ENCODE results near the gene TC2N.
"Not testable (repeated sequence)": the region's sequence is repeated elsewhere in the genome, so short reads cannot be mapped to it uniquely, and the experiment has no call there.

The TC2N gene

DNA sequence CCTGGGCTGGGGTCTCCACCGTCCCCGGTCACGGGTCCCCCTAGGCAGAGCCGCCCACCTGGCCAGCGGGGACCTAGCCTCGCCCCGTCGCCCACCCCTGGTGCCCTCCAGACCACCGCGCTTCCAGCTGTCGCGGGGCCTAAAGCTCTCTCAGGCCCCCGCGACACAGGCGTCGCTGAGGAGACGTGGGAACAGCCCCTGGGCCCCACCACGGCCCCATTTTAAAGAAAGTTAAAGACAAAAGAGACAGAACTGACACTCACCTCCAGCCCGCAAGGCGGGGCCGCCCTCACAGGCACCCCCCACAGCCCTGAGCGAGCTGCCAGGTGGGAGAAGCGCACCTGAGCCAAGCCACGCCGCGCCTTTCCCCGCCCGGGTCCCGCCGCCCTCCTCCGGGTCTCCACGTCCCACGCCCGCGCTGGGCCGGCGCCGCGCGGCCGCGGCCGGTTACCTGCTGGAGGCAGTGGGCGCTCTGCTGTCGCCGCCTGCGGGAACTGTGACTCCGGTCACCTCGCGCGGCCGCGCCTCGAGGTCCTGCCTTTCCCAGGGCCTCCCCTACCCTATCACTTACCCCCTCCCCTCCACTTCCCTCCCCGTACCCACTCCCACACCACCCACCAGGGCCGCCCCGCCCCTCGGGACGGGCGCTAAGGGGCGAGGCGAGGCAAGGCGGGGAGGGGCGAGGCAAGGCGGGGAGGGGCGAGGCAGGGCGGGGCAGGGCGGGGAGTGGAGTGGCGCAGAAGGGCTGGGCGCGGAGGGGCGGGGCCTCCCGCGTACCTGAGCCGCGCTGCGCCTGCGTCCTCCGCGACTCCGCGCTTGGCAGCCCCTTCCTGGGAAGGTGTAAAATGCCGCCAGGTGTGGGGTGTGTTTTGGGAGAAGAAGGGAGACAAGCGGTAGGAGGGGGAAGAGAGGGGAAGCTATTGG lies 31.2 kb downstream of the TC2N start:
- peak in 16 of 58 donors; percentile 1 to 43 (median 20) for DNase-seq

DNA sequence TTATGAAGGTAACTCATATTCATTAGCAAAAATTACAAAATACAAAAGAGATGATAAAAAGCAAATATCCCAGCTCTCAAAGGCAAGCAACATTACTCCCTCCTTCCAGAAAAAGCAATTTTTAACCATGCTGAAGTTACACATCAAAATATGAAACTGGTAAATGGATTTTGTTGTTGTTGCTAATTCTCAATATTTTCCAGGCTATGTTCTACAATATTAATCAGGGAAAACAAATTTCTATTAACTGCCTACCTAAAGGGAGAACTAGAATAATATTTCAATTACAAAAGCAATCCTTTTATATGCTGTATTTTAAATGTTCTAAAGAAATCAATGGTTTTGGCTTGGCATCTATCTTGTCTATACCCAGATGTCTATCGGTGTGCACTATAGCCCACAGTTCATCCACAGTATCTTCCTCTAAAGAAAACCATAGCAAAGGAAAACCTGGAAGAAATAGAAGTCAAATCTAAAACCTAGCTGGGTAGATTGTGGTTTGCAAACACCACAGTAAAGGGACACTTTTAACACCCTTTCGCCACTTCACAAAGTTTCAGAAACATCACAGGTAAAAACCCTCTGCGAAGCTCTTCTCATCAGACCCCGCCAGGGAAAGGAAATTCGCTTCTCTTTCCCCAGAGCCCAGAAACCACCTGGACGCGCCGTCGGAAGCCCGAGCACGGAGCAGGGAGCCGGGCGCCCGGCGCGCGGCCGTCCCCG lies 32.0 kb downstream of the TC2N start:
- DNase-seq: no peak

DNA sequence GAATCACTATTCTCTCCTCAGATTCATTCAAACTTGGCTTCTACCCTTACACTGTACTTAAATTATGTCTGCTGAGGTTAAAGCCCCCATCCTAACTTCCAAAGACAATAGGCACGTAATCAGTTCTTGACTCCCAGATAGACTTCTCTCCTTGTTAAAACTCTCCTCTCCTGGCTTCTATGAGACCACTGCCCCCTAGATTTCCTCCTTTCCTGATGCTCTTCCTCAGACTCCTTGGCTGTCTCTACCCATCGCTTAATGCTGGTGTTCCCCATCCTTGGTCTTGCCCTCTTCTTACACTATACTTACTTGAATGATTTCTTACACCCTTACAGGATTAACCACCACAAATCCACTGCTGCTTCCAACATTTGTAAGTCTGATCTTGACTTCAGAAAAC lies 32.8 kb downstream of the TC2N start:
- DNase-seq: no peak

DNA sequence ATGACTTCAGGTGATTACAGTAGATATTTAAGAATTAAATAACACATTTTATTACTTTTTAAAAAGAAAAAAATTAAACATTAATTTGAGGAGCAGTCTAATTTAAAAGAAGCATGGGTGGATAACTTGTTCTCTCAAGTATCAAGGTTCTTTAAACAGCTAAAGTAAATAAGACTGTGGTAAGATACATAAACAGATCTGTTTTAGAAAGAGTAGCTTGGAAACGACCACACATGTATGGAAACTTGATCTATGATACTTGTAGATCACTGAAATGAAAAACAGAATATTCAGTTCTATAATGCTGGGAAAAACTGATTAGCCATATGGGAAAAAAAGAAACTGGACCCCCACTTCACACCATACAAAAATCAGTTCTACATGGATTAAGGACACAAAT lies 36.0 kb downstream of the TC2N start:
- no peak for DNase-seq

DNA sequence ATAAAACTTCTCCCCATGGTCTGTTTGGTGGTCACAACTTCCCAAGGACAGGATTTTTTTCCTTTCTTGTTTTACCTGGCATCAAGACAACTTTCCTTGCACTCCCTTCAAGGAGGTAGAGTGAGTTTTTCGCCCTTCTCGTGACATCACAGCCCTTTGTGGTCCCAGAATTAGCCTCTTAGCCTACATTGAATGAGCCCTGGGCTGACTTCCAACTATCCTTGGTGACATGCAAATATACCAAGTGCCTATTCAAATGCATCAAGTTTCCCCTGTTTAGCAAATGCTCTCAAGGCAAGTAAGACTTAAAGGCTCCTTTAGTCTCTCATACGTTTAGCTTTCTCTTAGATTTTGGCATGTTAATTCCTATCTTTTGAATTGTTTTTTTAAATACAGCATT lies 36.6 kb downstream of the TC2N start:
- DNase-seq: peak in 5 of 58 donors; percentile 1 to 21 (median 11)

DNA sequence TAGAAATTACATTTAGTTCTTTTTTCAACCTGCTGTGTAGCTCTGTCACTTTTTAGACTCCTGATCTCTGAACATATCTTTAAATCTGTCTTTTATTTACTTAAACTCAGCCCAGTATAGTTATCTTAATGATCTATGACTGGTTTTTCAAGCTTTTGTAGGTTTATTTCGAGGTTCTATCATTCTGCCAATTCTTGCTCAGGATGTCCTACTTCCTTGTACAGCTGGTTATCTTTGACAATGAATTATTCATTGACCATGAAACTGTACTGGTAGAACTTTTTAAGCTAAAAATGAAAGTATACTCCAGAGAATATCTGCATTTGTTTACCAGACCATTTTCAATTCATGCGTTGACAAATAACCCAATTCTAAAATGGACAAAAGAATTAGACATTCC lies 37.8 kb downstream of the TC2N start:
- DNase-seq: no peak

DNA sequence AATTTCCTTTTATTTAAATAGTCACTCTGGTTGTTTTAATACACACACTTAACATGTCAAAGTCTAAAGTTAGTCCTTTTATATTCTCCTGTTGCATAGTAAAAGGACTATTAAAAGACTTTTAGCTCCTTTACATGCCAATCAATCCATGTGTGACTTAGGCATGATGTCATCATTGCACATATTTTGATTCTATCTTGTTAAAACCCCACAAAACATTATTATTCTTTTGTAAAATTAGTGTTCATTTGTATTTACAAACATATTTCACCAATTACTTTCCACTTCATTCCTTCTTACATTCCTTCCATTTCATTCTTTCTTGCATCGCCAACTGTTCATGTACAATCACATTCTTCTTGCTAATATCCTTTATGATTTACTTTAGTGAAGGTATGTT lies 39.6 kb downstream of the TC2N start:
- no peak for DNase-seq

DNA sequence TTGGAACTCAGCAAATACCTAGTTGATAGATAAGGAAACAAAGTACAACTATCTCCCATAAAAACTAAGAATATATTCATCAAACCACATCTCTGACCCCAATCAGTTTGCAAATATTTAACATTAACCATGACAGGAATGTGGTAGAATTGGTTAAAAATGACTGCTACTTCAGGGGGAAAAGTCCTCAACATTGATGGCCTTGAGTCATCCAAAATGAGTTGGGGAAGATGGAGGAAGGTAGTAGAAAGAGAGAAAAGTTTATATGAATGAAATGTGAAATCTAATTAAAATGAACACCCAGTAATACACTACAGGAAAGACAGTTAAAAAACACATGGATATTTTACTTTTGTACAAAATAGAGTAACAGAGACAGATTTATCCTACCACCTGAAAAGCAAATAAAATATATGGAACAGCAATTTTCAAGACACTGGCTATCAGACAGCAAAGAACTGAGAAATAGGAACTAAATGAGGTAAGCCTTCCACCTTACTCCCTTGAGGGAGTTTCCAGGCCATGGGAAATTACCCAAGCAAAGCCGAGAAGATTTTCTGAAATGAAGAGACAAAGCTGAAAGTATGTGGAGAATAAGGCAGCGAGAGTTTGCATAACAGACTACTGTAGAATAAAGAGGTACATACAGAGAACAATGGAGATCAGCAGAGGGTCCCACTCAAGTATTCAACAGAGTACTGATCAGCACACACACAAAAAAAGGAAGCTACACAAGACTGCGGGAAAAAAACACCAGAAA lies 49.6 kb downstream of the TC2N start:
- DNase-seq: no peak

DNA sequence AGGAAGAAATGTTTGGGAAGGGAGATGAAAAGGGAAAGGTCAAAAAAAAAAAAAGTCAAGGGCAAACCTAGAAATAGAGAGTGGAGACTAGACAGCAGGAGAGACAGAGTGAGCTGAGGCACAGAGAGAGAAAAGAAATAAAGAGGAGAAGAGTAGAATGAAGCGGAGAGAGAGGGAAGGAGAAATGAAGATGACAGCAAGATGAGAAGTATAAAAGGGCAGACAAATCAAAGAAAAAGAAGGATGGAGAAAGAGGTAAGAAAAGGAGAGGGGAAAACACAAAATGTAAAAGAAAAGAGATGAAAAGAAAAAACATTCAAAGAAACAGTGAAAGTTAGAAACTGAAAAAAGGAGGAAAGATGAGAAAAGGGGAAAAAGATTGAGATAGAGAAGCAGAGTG lies 53.0 kb downstream of the TC2N start:
- DNase-seq: no peak

DNA sequence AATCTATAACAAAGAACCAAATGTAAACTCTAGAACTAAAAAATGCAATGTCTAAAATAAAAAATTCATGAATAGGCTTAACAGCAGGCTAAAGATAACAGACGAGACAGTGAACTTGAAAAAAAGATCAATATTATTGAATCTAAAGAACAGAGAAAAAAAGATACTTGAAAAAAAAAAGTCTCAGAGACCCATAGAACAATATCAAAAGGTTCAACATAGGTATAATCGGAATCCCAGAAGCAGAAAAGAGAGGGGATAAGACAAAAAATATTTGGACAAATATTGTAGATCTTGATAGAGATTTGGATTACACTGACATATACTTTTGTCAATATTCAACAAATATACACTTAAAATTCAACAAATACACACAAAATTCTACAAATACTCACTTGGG lies 56.6 kb downstream of the TC2N start:
- DNase-seq: no peak

DNA sequence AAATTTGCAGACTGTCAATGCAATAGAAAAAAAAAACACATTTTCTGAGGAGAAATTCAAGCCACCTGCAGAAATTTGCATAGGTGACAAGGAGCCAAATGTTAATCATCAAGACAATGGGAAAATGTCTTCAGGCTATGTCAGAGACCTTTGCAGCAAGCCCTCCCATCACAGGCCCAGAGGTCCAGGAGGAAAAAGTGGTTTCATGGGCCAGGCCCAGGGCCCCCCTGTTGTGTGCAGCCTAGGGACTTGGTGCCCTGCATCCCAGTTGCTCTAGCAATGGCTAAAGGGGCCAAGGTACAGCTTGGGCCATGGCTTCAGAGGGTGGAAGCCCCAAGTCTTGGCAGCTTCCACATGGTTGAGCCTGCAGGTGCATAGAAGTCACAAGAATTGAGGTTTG lies 60.6 kb downstream of the TC2N start:
- no peak for DNase-seq

DNA sequence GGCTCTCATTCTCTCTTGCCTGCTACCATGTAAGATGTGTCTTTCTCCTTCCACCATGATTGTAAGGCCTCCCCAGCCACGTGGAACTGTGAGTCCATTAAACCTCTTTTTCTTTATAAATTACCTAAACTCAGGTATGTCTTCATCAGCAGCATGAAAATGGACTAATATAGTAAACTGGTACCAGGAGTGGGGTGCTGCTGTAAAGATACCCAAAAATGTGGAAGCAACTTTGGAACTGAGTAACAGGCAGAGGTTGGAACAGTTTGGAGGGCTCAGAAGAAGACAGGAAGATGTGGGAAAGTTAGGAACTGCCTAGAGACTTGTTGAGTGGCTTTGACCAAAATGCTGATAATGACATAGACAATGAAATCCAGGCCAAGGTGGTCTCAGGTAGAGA lies 61.2 kb downstream of the TC2N start:
- not testable (repeated sequence) for DNase-seq

DNA sequence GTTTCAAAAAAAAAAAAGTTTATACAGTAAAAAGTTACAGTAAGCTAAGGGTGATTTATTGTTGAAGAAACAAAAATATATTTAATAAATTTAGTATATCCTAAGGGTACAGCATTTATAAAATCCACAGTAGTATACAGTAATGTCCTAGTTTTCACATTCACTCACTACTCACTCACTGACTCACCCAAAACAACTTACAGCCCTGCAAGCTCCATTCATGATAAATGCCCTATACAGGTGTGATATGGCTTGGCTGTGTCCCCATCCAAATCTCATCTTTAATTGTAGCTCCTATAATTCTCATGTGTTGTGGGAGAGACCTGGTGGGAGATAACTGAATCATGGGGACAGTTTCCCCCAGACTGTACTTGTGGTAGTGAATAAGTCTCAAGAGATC lies 61.7 kb downstream of the TC2N start:
- no peak for DNase-seq

DNA sequence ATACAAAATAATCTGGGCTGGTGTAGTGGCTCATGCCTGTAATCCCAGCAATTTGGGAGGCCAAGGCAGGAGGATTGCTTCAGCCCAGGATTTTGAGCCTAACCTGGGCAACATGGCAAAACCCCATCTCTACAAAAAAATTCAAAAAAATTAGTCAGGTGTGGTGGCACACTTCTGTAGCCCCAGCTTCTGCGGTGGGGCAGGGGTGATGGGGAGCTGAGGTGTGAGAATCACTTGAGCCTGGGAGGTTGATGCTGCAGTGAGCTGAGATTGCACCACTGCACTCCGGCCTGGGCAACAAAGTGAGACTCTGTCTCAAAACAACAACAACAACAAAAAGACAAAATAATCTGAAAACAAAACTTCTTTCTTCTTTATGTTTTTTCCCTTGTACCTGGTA lies 66.0 kb downstream of the TC2N start:
- no peak for DNase-seq

DNA sequence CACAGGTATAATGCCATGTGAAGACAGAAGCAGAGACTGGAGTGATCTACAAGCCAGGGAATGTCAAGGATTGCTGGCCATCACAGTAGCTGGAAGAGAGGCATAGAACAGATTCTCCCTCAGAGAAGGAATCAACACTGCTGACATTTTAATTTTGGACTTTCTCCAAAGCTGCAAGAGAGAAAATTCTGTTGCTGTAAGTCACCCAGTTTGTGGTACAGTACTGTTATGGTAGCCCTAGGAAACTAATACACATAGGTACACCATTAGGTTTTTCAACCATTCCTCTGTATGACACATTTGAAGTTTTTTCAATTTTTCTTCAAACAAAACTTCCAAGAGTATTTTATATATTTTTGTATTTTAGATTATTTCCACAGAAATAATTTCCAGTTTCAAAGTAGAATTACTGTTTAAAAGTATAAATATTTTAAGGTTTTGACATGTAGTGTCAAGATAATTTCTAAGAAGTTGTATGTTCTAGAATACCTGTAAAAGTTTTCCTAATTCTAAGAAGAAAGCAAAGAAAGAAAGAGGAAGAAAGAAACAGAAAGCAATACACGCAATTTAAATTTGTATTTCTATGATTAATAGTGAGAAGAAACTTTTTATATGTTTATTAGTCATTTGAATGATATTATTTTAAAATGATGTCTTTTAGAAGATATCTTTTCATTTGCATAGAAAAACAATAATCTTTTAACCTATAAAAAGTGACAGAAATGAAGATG lies 70.6 kb downstream of the TC2N start:
- DNase-seq: no peak

DNA sequence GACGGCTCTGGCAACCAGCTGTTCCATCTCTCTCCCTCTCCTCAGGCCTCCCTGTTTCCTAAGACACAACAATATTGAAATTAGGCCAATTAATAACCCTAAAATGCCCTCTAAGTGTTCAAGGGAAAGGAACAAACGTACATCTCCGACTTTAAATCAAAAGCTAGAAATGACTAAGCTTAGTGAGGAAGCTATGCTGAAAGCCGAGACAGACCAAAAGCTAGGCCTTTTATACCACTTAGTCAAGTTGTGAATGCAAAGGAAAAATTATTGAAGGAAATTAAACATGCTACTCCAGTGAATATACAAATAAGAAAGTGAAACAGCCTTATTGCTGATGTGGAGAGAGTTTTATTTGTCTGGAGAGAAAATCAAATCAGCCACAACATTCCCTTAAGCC lies 73.6 kb downstream of the TC2N start:
- no peak for DNase-seq

DNA sequence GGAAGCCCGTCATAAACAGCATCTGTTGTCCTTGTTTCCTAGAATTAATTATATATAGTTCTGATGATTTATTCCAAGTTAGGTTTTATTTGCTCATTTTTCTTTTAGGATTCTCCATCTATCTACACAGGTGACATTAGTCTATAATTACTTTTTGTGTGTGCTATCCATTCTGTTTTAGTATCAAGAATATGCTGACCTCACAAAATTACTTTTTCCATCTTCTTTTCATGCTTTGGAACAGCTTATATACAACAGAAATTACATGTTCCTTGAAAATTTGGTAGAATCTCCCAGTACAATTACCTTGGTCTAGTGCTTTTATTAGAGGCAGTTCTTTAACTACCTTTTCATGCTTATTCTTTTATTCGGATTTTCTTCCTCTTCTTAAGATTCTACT lies 81.1 kb downstream of the TC2N start:
- no peak for DNase-seq

DNA sequence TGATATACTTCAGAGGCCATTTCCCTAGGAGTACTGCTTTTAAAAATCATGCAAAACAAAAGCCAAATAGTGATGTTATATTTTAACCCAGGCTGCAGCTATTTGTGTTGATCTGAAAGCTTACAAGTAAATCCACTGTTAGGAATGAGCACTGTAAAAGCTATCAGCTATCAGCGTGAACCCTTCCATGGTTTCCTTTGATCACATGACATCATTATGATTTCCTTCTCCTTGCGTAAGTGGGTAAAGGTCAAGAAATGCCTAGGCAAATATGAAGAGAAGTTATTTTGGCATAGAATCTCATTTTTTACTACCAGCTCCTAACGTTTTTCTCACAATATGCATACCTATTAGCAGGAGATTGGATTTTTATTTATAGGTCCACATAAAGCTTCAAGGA lies 86.9 kb downstream of the TC2N start:
- no peak for DNase-seq

DNA sequence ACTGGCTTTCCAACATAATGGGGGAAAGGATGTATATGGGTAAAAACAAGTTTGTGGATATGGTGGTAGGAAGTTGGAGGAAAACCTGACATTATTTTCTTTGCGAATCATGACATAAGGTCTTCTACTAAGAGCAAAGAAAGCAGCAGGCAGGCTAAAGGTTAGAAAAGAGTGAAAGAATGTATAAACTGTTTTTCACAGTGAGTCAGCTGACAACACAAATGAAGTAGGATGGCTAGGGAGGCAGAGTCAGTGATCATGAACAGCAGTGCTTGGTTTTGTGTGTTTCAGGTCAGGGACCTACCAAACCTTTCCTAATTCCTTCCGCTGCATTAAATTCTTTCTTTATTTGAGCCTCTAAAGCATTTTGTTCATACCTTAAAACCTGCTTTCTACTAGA lies 89.1 kb downstream of the TC2N start:
- DNase-seq: no peak

DNA sequence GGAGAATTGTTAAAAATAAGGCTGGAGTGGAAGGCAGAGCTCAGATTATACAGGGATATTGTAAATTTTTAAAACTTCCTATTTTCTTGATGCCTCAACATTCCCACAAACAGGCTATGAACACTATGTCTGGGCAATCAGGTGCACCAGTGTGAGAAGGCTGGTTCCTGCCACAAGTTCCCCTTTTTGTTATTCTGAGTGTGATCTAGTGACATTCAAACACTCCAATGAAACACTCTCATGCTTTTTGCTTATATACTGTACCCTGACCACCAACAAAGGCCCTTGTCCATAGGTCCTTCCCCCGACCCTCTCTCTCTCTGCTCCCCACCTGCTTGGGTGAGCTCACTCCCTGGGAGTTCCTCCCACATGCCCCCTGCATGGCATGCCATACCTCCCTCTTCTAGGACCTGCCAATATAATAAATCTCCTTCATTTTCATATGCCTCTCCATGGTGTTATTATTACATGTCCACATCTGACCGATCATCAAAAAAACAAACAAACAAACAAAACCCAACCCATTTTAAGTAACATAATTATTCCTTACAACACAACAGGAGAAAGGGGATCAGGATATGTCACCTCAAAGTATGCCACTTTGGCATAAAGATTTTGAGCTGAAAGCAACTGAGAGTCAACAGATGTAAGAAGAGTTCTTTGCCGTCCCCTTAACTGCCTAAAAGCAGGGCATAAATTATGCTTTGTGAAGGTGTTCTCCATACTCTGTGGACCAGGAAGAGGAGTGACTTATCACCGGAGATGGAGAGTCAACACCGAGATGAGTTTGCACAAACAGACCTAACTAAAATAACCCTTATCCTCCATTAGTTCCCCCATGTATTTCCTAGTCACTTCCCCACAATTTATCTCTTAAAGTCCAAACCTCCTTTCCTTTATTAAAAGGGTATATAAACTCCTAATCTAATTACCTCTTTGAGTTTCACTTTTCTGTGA lies 92.9 kb downstream of the TC2N start:
- DNase-seq: no peak

Data from anterior cingulate cortex (tissue), 58 donors.